GM23338 (cell line): Measurements from ENCODE around the gene ST6GALNAC3. TPM values are rescaled to one million over a fixed set of nuclear protein-coding genes. Genes with fewer than 3 reads are reported as not detected.

Experiments used
- ATAC-seq: fragments of 200-7000 bp; cut with Tn5 transposase; 3 replicates; pipeline ENCODE4 v1.9.1; 2020
- DNase-seq: peaks from one replicate; pipeline ENCODE4 v3.0.0-alpha.2; 2015; ENCODE audit warnings: low spot score
- H2AFZ ChIP-seq: fragments of 200-600 bp; sonication (generic); 2 replicates; pipeline ENCODE4 v1.8.0; 2016; ENCODE audit warnings: antibody characterized with exemption, mild to moderate bottlenecking, moderate library complexity
- H3F3A ChIP-seq: fragments of 200-600 bp; sonication (generic); replicated peaks from 2 replicates; pipeline ENCODE4 v1.8.0; 2017; ENCODE audit warnings: antibody characterized with exemption, mixed run types, low read depth
- H3K27ac ChIP-seq: fragments of 200-600 bp; sonication (generic); 2 replicates; pipeline ENCODE4 v1.6.1; 2016; ENCODE audit warnings: low read depth
- H3K27me3 ChIP-seq: fragments of 200-600 bp; sonication (generic); 2 replicates; pipeline ENCODE4 v1.8.0; 2016; ENCODE audit warnings: mild to moderate bottlenecking, mixed run types, moderate library complexity; ENCODE audit not compliant: insufficient read depth
- H3K36me3 ChIP-seq: fragments of 200-600 bp; sonication (generic); 2 replicates; pipeline ENCODE4 v1.8.0; 2016; ENCODE audit warnings: mild to moderate bottlenecking; ENCODE audit not compliant: insufficient read depth
- H3K4me1 ChIP-seq: fragments of 200-600 bp; sonication (generic); 2 replicates; pipeline ENCODE4 v1.8.0; 2016; ENCODE audit warnings: mild to moderate bottlenecking, moderate library complexity; ENCODE audit not compliant: insufficient read depth
- H3K4me2 ChIP-seq: fragments of 200-600 bp; sonication (generic); 2 replicates; pipeline ENCODE4 v1.7.1; 2017; ENCODE audit warnings: mixed run types
- H3K4me3 ChIP-seq: fragments of 200-600 bp; sonication (generic); 2 replicates; pipeline ENCODE4 v1.6.1; 2016; ENCODE audit warnings: mixed run types
- H3K79me2 ChIP-seq: fragments of 200-600 bp; sonication (generic); replicated peaks from 2 replicates; pipeline ENCODE4 v1.8.0; 2017; ENCODE audit warnings: mild to moderate bottlenecking; ENCODE audit not compliant: insufficient read depth
- H3K9me2 ChIP-seq: fragments of 200-600 bp; sonication (generic); 2 replicates; pipeline ENCODE4 v1.8.0; 2017; ENCODE audit not compliant: insufficient read depth
- H4K20me1 ChIP-seq: fragments of 200-600 bp; sonication (generic); replicated peaks from 2 replicates; pipeline ENCODE4 v1.8.0; 2017; ENCODE audit warnings: mild to moderate bottlenecking; ENCODE audit not compliant: insufficient read depth
- H3K27ac Mint-ChIP-seq: 2 replicates; pipeline ENCODE4 v1.8.0; 2020; ENCODE audit warnings: inconsistent platforms, mild to moderate bottlenecking, moderate library complexity, mixed read lengths
- H3K27me3 Mint-ChIP-seq: 3 replicates; pipeline ENCODE4 v1.8.0; 2022; ENCODE audit warnings: low read depth, mild to moderate bottlenecking, moderate library complexity, mixed read lengths, inconsistent platforms; ENCODE audit not compliant: insufficient read depth, poor library complexity
- H3K36me3 Mint-ChIP-seq: 3 replicates; pipeline ENCODE4 v1.8.0; 2021; ENCODE audit warnings: low read depth, mild to moderate bottlenecking, inconsistent platforms, moderate library complexity, mixed read lengths
- H3K4me1 Mint-ChIP-seq: 3 replicates; pipeline ENCODE4 v1.8.0; 2020; ENCODE audit warnings: mild to moderate bottlenecking, inconsistent platforms, mixed read lengths
- H3K4me3 Mint-ChIP-seq: 3 replicates; pipeline ENCODE4 v1.8.0; 2021; ENCODE audit warnings: moderate library complexity, mild to moderate bottlenecking, inconsistent platforms, mixed read lengths
- H3K9me3 Mint-ChIP-seq: 3 replicates; pipeline ENCODE4 v1.8.0; 2020; ENCODE audit warnings: moderate library complexity, mild to moderate bottlenecking, inconsistent platforms, mixed read lengths
- CREB1 ChIP-seq: fragments of 250-450 bp; sonication (Bioruptor Pico); IDR thresholded peaks from 2 replicates; pipeline ENCODE4 v1.5.0; 2020; ENCODE audit warnings: low read depth, mild to moderate bottlenecking, moderate library complexity
- CTCF ChIP-seq, 2 experiments: fragments of 200-600 bp in 1 of 2; sonication (generic) in 1 of 2; conservative IDR thresholded peaks; 2 replicates each; pipeline versions ENCODE4 v1.5.1 to v1.6.1; 2016 to 2017; ENCODE audit warnings: antibody characterized with exemption in 2 of 2, low read depth in 2 of 2, mild to moderate bottlenecking in 2 of 2, moderate library complexity in 1 of 2
- EZH2 ChIP-seq: fragments of 200-600 bp; sonication (generic); IDR thresholded peaks from one replicate; pipeline ENCODE4 v1.8.0; 2017; ENCODE audit warnings: antibody characterized with exemption, mild to moderate bottlenecking, low read depth; ENCODE audit not compliant: unreplicated experiment
- EZH2phosphoT487 ChIP-seq: fragments of 200-600 bp; sonication (generic); IDR thresholded peaks from one replicate; pipeline ENCODE4 v1.8.1; 2018; ENCODE audit warnings: antibody characterized with exemption; ENCODE audit not compliant: unreplicated experiment
- JUNB ChIP-seq: IDR thresholded peaks from one replicate; pipeline ENCODE4 v1.6.1; 2016; ENCODE audit warnings: antibody characterized with exemption; ENCODE audit not compliant: unreplicated experiment
- POLR2AphosphoS5 ChIP-seq: IDR thresholded peaks from 2 replicates; pipeline ENCODE4 v1.6.1; 2016; ENCODE audit warnings: antibody characterized with exemption, low read depth
- REST ChIP-seq: IDR thresholded peaks from one replicate; pipeline ENCODE4 v1.6.1; 2018; ENCODE audit warnings: antibody characterized with exemption; ENCODE audit not compliant: unreplicated experiment
- ZNF114 ChIP-seq: fragments of 250-450 bp; sonication (Bioruptor Pico); IDR thresholded peaks from 2 replicates; pipeline ENCODE4 v1.5.0; 2020; ENCODE audit warnings: mild to moderate bottlenecking, moderate library complexity
- ZNF331 ChIP-seq: fragments of 250-450 bp; sonication (Bioruptor Pico); IDR thresholded peaks from 2 replicates; pipeline ENCODE4 v1.5.0; 2020; ENCODE audit warnings: low read depth, mild to moderate bottlenecking, moderate library complexity
- ZNF462 ChIP-seq: fragments of 250-450 bp; sonication (Bioruptor Pico); IDR thresholded peaks from 2 replicates; pipeline ENCODE4 v1.5.0; 2020; ENCODE audit warnings: mild to moderate bottlenecking, moderate library complexity
- polyA plus RNA-seq: library from polyadenylated mRNA; unstranded; fragments of >200 nt; fragmentation: Nextera tagmentation; extraction: Ambion mirVana; gene quantifications from 2 replicates; pipeline ENCODE4 v1.2.1, GENCODE V29; 2016
- total RNA-seq: library from RNA; depleted of rRNA; stranded (reverse); fragments of >200 nt; shearing (Covaris generic); gene quantifications from 2 replicates; pipeline ENCODE4 v1.2.3, GENCODE V29; 2014
- TF ChIP-seq, protein P1 (sequence below): IDR thresholded peaks from 2 replicates; pipeline ENCODE4 v1.6.1; 2016; ENCODE audit warnings: antibody characterized with exemption

ST6GALNAC3 gene
- total and polyA plus RNA-seq, 2 experiments from 2014 or later: 4.7 to 11.6 TPM

GRCh38 chr1:76568573-76569238 is 494.2 kb downstream of the ST6GALNAC3 start:
- no peaks in the 10 kb centered on the region for H3K79me2 ChIP-seq
- TF ChIP-seq JUNB (no peak), CTCF (conservative IDR thresholded peaks at IDR 0.05; ENCODE audit: low read depth in 2 of 2) (no peak), CREB1 (no peak), REST (no peak), ZNF114 (CRISPR knock-in tag) (no peak), ZNF331 (no peak), ZNF462 (no peak), POLR2AphosphoS5 (no peak), EZH2 (no peak), EZH2phosphoT487 (no peak)
- TF ChIP-seq, protein P1, sequence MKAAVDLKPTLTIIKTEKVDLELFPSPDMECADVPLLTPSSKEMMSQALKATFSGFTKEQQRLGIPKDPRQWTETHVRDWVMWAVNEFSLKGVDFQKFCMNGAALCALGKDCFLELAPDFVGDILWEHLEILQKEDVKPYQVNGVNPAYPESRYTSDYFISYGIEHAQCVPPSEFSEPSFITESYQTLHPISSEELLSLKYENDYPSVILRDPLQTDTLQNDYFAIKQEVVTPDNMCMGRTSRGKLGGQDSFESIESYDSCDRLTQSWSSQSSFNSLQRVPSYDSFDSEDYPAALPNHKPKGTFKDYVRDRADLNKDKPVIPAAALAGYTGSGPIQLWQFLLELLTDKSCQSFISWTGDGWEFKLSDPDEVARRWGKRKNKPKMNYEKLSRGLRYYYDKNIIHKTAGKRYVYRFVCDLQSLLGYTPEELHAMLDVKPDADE: no peak
- Mint-ChIP-seq H3K27ac (no peak overlapping the region), H3K36me3 (peaks cover 3% of the 10 kb centered on the region; the same call in 2 of the 3 replicates), H3K9me3 (no peaks in the 10 kb centered on the region; the same call in 2 of the 3 replicates), H3K4me3 (no peak overlapping the region), H3K27me3 (no peaks in the 10 kb centered on the region), H3K4me1 (peaks cover 12% of the 10 kb centered on the region)
- no peaks in the 10 kb centered on the region for H3K27me3 ChIP-seq
- no peak overlapping the region for H3K4me2 ChIP-seq
- ATAC-seq: no peak
- H3F3A ChIP-seq: no peaks in the 10 kb centered on the region
- no peak overlapping the region for H2AFZ ChIP-seq
- H3K4me3 ChIP-seq: no peak overlapping the region
- DNase-seq: no peak
- H3K27ac ChIP-seq: no peak overlapping the region
- no peaks in the 10 kb centered on the region for H4K20me1 ChIP-seq
- H3K4me1 ChIP-seq: no peaks in the 10 kb centered on the region
- no peaks in the 10 kb centered on the region for H3K36me3 ChIP-seq
- 0 out of 2 replicates have a peak, but pooled peaks cover 3% of the 10 kb centered on the region for H3K9me2 ChIP-seq
